ENCODE results near the gene SNCG.
"Not testable (repeated sequence)": the region's sequence is repeated elsewhere in the genome, so short reads cannot be mapped to it uniquely, and the experiment has no call there.

Gene SNCG

GRCh38 chr10:86940076-86940475 lies 18.3 kb upstream of the SNCG start:
- not testable (repeated sequence) for H3K4me3 ChIP-seq (ENCODE audit: low read length); H3K9ac ChIP-seq (ENCODE audit: low read length); H3K4me1 ChIP-seq (ENCODE audit: control insufficient read depth, insufficient read depth, low read length); H3K36me3 ChIP-seq (ENCODE audit: control insufficient read depth, insufficient read depth, low read length); H3K9me3 ChIP-seq (ENCODE audit: control insufficient read depth, low read length)
- H3K27me3 ChIP-seq (ENCODE audit: control insufficient read depth, insufficient read depth, low read length) = peaks cover 24% of the 10 kb centered on the region

- Histone ChIP-seq H3K4me1 (ENCODE audit: control insufficient read depth, insufficient read depth, low read length) (peaks cover 3% of the 10 kb centered on the region), H3K27me3 (ENCODE audit: control insufficient read depth, insufficient read depth, low read length) (peaks cover 24% of the 10 kb centered on the region), H3K36me3 (ENCODE audit: control insufficient read depth, insufficient read depth, low read length) (no peaks in the 10 kb centered on the region), H3K9ac (ENCODE audit: low read length) (no peak overlapping the region), H3K4me3 (ENCODE audit: low read length) (no peak overlapping the region), H3K9me3 (ENCODE audit: control insufficient read depth, low read length) (no peaks in the 10 kb centered on the region)
Observed at GRCh38 chr10:86940677-86941076, 17.7 kb upstream of the SNCG start.

GRCh38 chr10:86941426-86941825 lies 17.0 kb upstream of the SNCG start:
- no peak overlapping the region for H3K9ac ChIP-seq (ENCODE audit: low read length)
- no peaks in the 10 kb centered on the region for H3K9me3 ChIP-seq (ENCODE audit: control insufficient read depth, low read length)
- H3K27me3 ChIP-seq (ENCODE audit: control insufficient read depth, insufficient read depth, low read length) = peaks cover 28% of the 10 kb centered on the region
- peaks cover 3% of the 10 kb centered on the region for H3K4me1 ChIP-seq (ENCODE audit: control insufficient read depth, insufficient read depth, low read length)
- H3K4me3 ChIP-seq (ENCODE audit: low read length) = no peak overlapping the region
- no peaks in the 10 kb centered on the region for H3K36me3 ChIP-seq (ENCODE audit: control insufficient read depth, insufficient read depth, low read length)

- Histone ChIP-seq H3K9ac (ENCODE audit: low read length) (no peak overlapping the region), H3K9me3 (ENCODE audit: control insufficient read depth, low read length) (no peaks in the 10 kb centered on the region), H3K27me3 (ENCODE audit: control insufficient read depth, insufficient read depth, low read length) (peaks cover 31% of the 10 kb centered on the region), H3K4me3 (ENCODE audit: low read length) (no peak overlapping the region), H3K36me3 (ENCODE audit: control insufficient read depth, insufficient read depth, low read length) (no peaks in the 10 kb centered on the region), H3K4me1 (ENCODE audit: control insufficient read depth, insufficient read depth, low read length) (peaks cover 3% of the 10 kb centered on the region)
Observed at GRCh38 chr10:86941991-86942421, 16.4 kb upstream of the SNCG start.

GRCh38 chr10:86942441-86943315 lies 15.7 kb upstream of the SNCG start:
- peaks cover 3% of the 10 kb centered on the region for H3K4me1 ChIP-seq (ENCODE audit: control insufficient read depth, insufficient read depth, low read length)
- H3K9me3 ChIP-seq (ENCODE audit: control insufficient read depth, low read length) = no peaks in the 10 kb centered on the region
- no peak overlapping the region for H3K4me3 ChIP-seq (ENCODE audit: low read length)
- no peaks in the 10 kb centered on the region for H3K36me3 ChIP-seq (ENCODE audit: control insufficient read depth, insufficient read depth, low read length)
- H3K27me3 ChIP-seq (ENCODE audit: control insufficient read depth, insufficient read depth, low read length) = peaks cover 33% of the 10 kb centered on the region
- no peak overlapping the region for H3K9ac ChIP-seq (ENCODE audit: low read length)

GRCh38 chr10:86943316-86944030 lies 14.9 kb upstream of the SNCG start:
- Histone ChIP-seq H3K9ac (ENCODE audit: low read length) (no peak overlapping the region), H3K9me3 (ENCODE audit: control insufficient read depth, low read length) (no peaks in the 10 kb centered on the region), H3K27me3 (ENCODE audit: control insufficient read depth, insufficient read depth, low read length) (peaks cover 33% of the 10 kb centered on the region), H3K4me3 (ENCODE audit: low read length) (no peak overlapping the region), H3K36me3 (ENCODE audit: control insufficient read depth, insufficient read depth, low read length) (no peaks in the 10 kb centered on the region), H3K4me1 (ENCODE audit: control insufficient read depth, insufficient read depth, low read length) (peaks cover 3% of the 10 kb centered on the region)

- Histone ChIP-seq H3K4me1 (ENCODE audit: control insufficient read depth, insufficient read depth, low read length) (no peaks in the 10 kb centered on the region), H3K36me3 (ENCODE audit: control insufficient read depth, insufficient read depth, low read length) (no peaks in the 10 kb centered on the region), H3K4me3 (ENCODE audit: low read length) (no peak overlapping the region), H3K9ac (ENCODE audit: low read length) (no peak overlapping the region), H3K27me3 (ENCODE audit: control insufficient read depth, insufficient read depth, low read length) (peaks cover 33% of the 10 kb centered on the region), H3K9me3 (ENCODE audit: control insufficient read depth, low read length) (no peaks in the 10 kb centered on the region)
Observed at GRCh38 chr10:86944031-86944419, 14.4 kb upstream of the SNCG start.

GRCh38 chr10:86944471-86944870 lies 13.9 kb upstream of the SNCG start:
- H3K27me3 ChIP-seq (ENCODE audit: control insufficient read depth, insufficient read depth, low read length) = peaks cover 33% of the 10 kb centered on the region
- no peaks in the 10 kb centered on the region for H3K4me1 ChIP-seq (ENCODE audit: control insufficient read depth, insufficient read depth, low read length)
- no peaks in the 10 kb centered on the region for H3K36me3 ChIP-seq (ENCODE audit: control insufficient read depth, insufficient read depth, low read length)
- H3K9ac ChIP-seq (ENCODE audit: low read length) = no peak overlapping the region
- H3K9me3 ChIP-seq (ENCODE audit: control insufficient read depth, low read length) = no peaks in the 10 kb centered on the region
- H3K4me3 ChIP-seq (ENCODE audit: low read length) = no peak overlapping the region

- Histone ChIP-seq H3K4me3 (ENCODE audit: low read length) (no peak overlapping the region), H3K9me3 (ENCODE audit: control insufficient read depth, low read length) (no peaks in the 10 kb centered on the region), H3K4me1 (ENCODE audit: control insufficient read depth, insufficient read depth, low read length) (no peaks in the 10 kb centered on the region), H3K36me3 (ENCODE audit: control insufficient read depth, insufficient read depth, low read length) (no peaks in the 10 kb centered on the region), H3K27me3 (ENCODE audit: control insufficient read depth, insufficient read depth, low read length) (peaks cover 33% of the 10 kb centered on the region), H3K9ac (ENCODE audit: low read length) (no peak overlapping the region)
Observed at GRCh38 chr10:86944907-86945306, 13.5 kb upstream of the SNCG start.

- H3K9ac ChIP-seq (ENCODE audit: low read length) = no peak overlapping the region
- no peaks in the 10 kb centered on the region for H3K36me3 ChIP-seq (ENCODE audit: control insufficient read depth, insufficient read depth, low read length)
- peaks cover 33% of the 10 kb centered on the region for H3K27me3 ChIP-seq (ENCODE audit: control insufficient read depth, insufficient read depth, low read length)
- no peaks in the 10 kb centered on the region for H3K4me1 ChIP-seq (ENCODE audit: control insufficient read depth, insufficient read depth, low read length)
- H3K4me3 ChIP-seq (ENCODE audit: low read length) = no peak overlapping the region
- H3K9me3 ChIP-seq (ENCODE audit: control insufficient read depth, low read length) = no peaks in the 10 kb centered on the region
Observed at GRCh38 chr10:86945361-86946212, 12.8 kb upstream of the SNCG start.

GRCh38 chr10:86946213-86947155 lies 11.9 kb upstream of the SNCG start:
- Histone ChIP-seq H3K9ac (ENCODE audit: low read length) (no peak overlapping the region), H3K27me3 (ENCODE audit: control insufficient read depth, insufficient read depth, low read length) (peaks cover 33% of the 10 kb centered on the region), H3K36me3 (ENCODE audit: control insufficient read depth, insufficient read depth, low read length) (no peaks in the 10 kb centered on the region), H3K9me3 (ENCODE audit: control insufficient read depth, low read length) (no peaks in the 10 kb centered on the region), H3K4me1 (ENCODE audit: control insufficient read depth, insufficient read depth, low read length) (no peaks in the 10 kb centered on the region), H3K4me3 (ENCODE audit: low read length) (no peak overlapping the region)
